Activated naive CD4-positive, alpha-beta T cell (primary cell): ENCODE results near the gene SMIM43.
"Not testable (repeated sequence)": the region's sequence is repeated elsewhere in the genome, so short reads cannot be mapped to it uniquely, and the experiment has no call there.

Source experiments
- DNase-seq, 4 experiments: peaks; one replicate each; lab custom pipeline; 2025; lab: John Stamatoyannopoulos, UW

SMIM43 gene

DNA sequence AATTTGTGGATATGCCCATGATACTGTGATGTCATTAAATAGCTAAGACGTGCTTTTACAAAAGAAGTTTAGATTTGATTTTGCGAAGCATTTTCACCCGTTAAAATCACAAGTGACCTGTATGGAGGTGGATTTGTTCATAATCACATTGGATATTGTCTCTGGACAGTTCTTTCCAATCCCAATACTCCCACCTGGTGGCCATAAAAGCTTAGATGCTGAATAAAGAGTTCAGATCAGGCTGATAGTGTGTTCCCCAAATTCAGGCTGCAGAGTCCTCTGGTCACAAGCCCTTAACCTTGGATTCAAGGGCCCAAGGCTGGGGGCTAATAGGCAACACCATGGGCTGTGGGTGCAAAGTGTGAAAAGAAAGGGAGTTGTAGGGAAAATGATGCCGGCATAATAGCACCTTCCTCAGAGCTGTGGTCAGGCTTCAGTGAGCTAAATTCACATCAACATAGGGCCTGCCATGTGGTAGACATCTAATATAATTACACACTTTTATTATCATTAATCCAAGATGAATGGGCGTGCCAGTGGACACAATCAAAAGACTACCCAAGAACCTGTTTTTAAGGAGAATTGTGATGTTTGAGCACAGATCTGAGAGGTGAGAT is 28.1 kb downstream of the SMIM43 start:
- no peak for DNase-seq

DNA sequence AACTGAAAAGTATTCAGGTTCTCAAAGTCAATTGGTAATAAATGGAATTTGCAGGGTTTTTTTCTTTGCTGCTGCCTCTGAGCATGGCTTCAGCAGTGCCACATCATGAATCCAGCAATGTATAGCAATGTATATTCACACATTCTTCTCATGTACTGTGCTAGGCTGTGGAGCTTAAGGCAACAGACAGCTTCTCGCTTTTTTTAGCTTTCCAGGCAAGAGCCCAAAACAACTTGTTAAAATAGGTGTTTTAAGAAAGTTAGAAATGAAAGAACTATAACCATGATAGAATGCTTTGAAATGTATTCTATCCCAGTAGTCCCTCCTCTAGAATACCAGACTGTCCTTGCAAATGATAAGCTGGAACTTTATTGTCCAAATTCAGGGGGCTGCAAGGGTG is 30.4 kb downstream of the SMIM43 start:
- DNase-seq, result no peak

DNA sequence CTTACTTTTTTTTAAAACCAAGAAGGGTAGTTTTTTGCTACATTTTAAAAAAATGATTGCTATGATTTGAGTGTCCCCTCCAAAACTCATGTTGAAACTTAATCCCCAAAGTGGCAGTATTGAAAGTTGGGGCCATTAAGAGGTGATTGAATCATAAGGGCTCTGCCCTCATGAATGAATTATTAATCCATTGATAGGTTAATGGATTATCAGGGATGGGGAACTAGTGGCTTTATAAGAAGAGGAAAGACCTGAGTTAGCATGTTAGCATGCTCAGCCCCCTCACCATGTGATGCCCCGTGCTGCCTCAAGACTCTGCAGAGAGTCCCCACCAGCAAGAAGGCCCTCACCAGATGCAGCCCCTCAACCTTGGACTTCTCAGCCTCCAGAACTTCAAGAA is 31.0 kb downstream of the SMIM43 start:
- no peak for DNase-seq

DNA sequence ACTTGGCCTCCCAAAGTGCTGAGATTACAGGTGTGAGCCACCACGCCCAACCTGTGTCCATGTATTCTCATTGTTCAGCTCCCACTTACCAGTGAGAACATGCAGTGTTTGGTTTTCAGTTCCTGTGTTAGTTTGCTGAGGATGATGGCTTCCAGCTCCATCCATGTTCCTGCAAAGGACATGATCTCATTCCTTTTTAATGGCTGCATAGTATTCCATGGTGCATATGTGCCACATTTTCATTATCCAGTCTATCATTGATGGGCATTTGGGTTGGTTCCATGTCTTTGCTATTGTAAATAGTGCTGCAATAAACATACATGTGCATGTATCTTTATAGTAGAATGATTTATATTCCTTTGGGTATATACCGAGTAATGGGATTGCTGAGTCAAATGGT is 35.2 kb downstream of the SMIM43 start:
- not testable (repeated sequence) for DNase-seq

- DNase-seq, result no peak
Observed at GRCh38 chr4:121728798-121729226, 36.2 kb downstream of the SMIM43 start.

DNA sequence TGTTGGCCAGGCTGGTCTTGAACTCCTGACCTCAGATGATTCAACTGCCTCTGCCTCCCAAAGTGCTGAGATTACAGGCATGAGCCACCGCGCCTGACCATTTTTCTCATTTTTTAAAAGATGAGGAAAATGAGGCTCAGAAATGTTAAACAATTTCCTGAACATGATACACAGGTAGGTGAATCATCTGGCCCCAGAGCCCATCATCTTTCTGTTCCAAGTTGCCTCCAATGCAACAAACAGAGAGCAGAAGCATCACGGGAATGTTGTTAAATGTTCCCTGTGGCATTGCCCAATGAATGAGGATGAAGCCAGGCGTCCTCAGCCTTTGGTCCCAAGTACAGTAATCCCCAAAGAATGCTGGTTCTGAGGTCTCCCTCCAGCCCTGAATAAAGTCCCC is 36.9 kb downstream of the SMIM43 start:
- no peak for DNase-seq

- no peak for DNase-seq
Observed at GRCh38 chr4:121726642-121727268, 38.2 kb downstream of the SMIM43 start.

GRCh38 chr4:121724671-121725070 is 40.3 kb downstream of the SMIM43 start:
- no peak for DNase-seq

GRCh38 chr4:121721700-121722099 is 43.3 kb downstream of the SMIM43 start:
- no peak for DNase-seq

- no peak for DNase-seq
Observed at GRCh38 chr4:121720109-121720508, 44.9 kb downstream of the SMIM43 start.

DNA sequence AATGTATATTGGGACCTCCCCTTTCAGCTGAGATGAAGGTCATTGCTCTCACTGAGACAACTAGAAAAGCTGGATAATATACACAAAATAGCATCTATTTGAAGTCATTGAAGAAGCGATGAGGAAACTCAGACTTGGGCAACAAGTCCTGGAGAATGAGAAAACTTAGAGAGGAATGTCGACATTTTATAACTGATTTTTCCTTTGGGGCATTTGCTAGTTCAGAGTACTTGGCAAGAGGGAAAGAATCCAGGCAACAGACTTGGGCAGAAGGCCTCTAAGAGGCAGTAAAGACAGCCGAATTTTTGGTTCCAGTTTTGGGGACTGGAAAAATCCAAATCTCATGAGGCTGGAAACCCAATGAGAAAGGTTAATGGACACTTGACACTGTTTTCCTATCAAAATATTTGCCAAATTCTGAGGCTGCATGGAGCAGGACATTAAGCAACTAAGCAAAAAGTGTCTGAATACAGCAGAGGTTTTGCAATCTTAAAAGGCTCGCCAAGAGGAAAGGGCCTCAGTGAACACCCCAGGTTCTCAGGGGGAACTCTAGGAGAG is 47.2 kb downstream of the SMIM43 start:
- no peak for DNase-seq

GRCh38 chr4:121714548-121714947 is 50.4 kb downstream of the SMIM43 start:
- no peak for DNase-seq

- DNase-seq, result no peak
Observed at GRCh38 chr4:121712783-121713182, 52.2 kb downstream of the SMIM43 start.

DNA sequence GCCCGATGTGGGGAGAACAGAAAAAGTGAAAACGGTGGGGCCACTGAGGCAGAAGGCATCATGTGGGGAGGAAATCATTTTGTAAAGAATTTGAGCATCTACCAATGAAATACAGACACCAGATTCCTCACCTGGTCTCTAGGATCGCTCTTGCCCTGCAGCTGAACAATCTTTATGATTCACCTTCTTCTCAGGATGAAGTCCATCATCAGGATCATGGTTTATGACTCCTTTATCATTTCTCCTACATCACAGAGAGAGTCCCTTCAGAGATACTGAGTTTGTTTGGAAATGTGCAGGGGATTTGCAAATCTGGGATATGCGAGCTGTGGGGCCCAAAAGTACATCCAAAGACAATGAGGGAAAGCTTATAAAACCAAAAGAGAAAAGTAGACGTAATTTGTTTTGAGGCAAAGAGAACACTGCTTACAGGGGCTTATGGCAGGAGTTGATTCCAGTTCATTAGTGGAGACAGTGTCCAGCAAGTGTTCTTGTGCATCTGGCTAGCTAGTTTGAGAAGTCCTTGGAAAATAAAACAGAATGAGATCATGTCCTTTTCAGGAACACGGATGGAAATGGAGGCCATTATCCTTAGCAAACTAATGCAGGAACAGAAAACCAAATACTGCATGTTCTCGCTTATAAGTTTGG is 52.8 kb downstream of the SMIM43 start:
- DNase-seq, result no peak

GRCh38 chr4:121711263-121712000 is 53.5 kb downstream of the SMIM43 start:
- no peak for DNase-seq

GRCh38 chr4:121709766-121710405 is 55.1 kb downstream of the SMIM43 start:
- no peak for DNase-seq
